H1 (cell line): Measurements from ENCODE around the gene COQ2. TPM values are rescaled to one million over a fixed set of nuclear protein-coding genes. Genes with fewer than 3 reads are reported as not detected.

Experiments used
- PHF8 ChIP-seq: fragments of 200-600 bp; sonication (generic); conservative IDR thresholded peaks from 2 replicates; pipeline ENCODE4 v1.7.1; 2012; ENCODE audit warnings: low read depth, mild to moderate bottlenecking, inconsistent platforms, low read length, moderate library complexity
- polyA plus RNA-seq, 7 experiments: library from polyadenylated mRNA; depleted of rRNA in 3 of 7; stranded (reverse) in 5 of 7; unstranded in 2 of 7; fragments of >200 nt in 5 of 7; fragments of 200-250 nt in 2 of 7; gene quantifications; 1 replicate in 5 of 7; 2 replicates in 1 of 7; 4 replicates in 1 of 7; pipeline versions ENCODE4 v1.2.1 to v1.2.3, GENCODE V29; 2011 to 2013; ENCODE audit warnings: missing spikeins in 2 of 7, mixed read lengths in 2 of 7
- total RNA-seq: library from RNA; stranded (reverse); fragmentation: NEBNext Ultra II Directional; extraction: Animal tissue kit (Norgen Biotek cat#: 25700); gene quantifications from 2 replicates; pipeline ENCODE4 v1.2.1, GENCODE V29; 2021
- TF ChIP-seq, protein P1 (sequence below), 3 experiments: IDR thresholded peaks; 1 replicate in 2 of 3; 2 replicates in 1 of 3; pipeline versions ENCODE4 v1.5.1 to v1.6.1; 2011; ENCODE audit warnings: low read length in 3 of 3, mild to moderate bottlenecking in 3 of 3, inconsistent platforms in 2 of 3, low read depth in 1 of 3, moderate library complexity in 1 of 3; ENCODE audit not compliant: insufficient read depth in 1 of 3; ENCODE audit errors: control extremely low read depth in 1 of 3

The COQ2 gene
- total and polyA plus RNA-seq, 2 of the 8 experiments (the other 6 are each of a cell fraction or from before 2014, with no cell fraction given): 21.5 to 22.9 TPM

DNA sequence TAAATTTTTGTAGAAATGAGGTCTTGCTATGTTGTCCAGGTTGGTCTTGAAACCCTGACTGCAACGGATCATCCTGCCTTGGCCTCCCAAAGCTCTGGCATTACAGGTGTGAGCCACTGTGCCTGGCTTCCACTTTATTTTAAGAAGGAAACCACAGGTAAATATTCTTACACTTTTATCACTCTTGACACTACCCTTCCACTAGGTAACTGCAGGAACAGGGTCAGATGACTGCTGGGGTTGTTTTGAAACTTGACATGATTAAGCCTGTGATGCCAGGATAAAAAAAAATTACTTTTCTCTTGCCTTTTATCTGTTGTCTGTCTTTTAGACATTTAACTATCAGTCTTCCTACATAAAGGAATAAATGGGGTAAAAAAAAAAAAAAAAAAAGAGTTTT lies 43.5 kb downstream of the COQ2 start (continued):
- TF ChIP-seq, protein P1, sequence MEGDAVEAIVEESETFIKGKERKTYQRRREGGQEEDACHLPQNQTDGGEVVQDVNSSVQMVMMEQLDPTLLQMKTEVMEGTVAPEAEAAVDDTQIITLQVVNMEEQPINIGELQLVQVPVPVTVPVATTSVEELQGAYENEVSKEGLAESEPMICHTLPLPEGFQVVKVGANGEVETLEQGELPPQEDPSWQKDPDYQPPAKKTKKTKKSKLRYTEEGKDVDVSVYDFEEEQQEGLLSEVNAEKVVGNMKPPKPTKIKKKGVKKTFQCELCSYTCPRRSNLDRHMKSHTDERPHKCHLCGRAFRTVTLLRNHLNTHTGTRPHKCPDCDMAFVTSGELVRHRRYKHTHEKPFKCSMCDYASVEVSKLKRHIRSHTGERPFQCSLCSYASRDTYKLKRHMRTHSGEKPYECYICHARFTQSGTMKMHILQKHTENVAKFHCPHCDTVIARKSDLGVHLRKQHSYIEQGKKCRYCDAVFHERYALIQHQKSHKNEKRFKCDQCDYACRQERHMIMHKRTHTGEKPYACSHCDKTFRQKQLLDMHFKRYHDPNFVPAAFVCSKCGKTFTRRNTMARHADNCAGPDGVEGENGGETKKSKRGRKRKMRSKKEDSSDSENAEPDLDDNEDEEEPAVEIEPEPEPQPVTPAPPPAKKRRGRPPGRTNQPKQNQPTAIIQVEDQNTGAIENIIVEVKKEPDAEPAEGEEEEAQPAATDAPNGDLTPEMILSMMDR (IDR thresholded peaks at IDR 0.05; ENCODE audit: control extremely low read depth in 1 of 3, insufficient read depth in 1 of 3, low read depth in 1 of 3, low read length in 3 of 3): no peak
- no peak for TF ChIP-seq PHF8
